Inferior parietal cortex (tissue), 1 donor: ENCODE measurements around the gene GARNL3.

ENCODE experiments used
- DNase-seq: peaks from one replicate; pipeline ENCODE4 v3.0.0-alpha.2; 2016; ENCODE audit errors: extremely low spot score

The GARNL3 gene

DNA sequence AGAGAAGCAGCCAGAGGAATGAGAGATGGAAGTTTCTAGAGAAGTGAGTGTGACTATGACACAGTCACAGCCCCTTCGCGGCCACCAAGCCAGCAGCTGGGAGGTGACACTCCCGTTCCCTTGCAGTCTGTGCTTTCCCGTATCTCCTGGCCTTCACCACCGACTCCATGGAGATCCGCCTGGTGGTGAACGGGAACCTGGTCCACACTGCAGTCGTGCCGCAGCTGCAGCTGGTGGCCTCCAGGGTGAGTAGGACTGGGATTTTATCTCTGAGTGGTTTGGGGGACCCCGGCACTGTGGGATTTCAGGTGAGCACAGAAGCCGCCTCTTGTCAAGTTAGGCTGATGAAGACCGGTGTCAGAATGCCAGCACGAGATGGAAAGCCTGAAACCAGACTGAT, 120.3 kb downstream of the GARNL3 start:
- DNase-seq = no peak

DNA sequence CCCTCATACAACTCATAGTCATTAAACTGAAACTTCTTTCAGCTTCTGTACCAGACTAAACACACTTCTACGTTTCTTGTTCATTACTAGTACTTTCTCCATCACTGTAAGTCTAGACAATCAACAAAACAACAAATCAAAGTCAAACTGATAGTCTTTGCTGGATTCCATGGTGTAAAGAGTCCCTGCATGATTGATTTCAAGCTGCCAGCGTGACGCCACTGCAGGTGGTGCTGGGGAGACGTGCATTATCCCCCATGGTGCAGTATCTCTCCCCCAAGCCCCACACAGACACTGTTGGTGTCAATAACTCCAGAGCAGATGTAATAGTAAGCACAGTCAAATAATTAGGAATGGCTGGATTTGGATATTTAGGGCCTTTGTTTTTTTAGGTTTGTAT, 121.7 kb downstream of the GARNL3 start:
- DNase-seq = no peak

DNA sequence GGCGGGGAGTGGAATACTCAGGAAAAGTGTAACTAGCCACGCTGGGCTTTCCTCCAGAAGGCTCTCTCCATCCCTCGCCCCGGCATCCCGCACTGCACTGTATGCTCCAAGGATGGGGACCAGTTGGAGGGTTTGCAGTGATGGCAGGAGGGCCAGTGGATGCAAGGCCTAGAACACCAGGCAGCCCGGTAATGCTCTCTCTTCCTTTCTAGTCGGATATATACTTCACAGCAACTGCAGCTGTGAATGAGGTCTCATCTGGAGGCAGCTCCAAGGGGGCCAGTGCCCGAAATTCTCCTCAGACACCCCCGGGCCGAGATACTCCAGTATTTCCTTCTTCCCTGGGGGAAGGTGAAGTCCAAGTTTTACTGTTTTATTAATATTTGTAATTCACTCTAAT, 122.4 kb downstream of the GARNL3 start:
- no peak for DNase-seq

GRCh38 chr9:127388037-127388855, 123.7 kb downstream of the GARNL3 start:
- peak; percentile 40 for DNase-seq

- DNase-seq = no peak
These were observed 124.3 kb downstream of the GARNL3 start for GRCh38 chr9:127388856-127389238.

DNA sequence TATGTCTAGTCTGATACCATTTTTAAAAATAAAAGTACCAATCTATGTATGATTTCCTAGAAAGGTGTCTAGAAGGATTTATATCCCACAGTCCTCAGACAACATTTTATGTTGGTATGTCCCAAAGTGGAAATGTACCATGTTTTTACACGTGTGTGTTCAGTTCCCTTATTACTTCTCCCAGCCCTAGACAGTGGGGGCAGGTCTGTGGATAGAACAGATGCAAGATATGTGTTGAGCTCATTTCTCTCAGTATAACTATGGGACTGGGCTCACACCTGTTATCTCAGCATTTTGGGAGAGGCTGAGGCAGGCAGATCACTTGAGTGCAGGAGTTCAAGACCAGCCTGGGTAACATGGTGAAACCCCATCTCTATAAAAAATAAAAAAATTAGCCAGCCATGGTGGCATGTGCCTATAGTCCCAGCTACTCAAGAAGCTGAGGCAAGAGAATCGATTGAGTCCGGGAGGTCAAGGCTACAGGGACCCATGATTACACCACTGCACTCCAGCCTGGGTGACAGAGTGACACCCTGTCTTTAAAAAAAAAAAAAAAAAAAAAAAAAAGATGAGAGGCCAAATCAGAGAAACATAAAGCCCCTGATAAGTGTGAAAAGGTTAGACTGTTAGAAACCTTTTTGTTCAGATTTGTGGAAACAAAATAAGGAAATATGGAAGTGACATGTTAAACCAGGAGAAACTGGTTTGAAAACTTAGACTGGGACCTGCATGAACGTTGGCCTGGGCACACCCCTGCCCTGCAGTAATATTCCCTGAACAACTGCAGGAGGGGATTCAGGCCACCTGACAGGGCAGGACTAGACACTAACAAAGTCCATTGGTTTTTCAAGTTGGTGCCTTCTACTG, 125.0 kb downstream of the GARNL3 start:
- no peak for DNase-seq

DNA sequence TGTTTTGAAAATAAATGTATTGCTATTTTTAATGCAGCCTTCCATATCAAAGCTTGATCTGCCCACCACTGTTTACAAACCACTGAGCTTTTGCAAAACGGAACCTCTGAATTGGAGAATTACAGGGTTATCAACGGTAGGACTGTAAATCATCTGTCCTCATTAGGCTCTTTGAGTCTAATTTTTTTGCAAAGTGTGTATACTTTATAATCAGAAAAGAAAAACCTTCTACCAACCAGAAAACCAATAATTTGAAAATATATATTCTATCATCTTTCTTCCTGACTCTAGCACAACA, 125.6 kb downstream of the GARNL3 start:
- DNase-seq = no peak

GRCh38 chr9:127390563-127390962, 126.0 kb downstream of the GARNL3 start:
- no peak for DNase-seq

DNA sequence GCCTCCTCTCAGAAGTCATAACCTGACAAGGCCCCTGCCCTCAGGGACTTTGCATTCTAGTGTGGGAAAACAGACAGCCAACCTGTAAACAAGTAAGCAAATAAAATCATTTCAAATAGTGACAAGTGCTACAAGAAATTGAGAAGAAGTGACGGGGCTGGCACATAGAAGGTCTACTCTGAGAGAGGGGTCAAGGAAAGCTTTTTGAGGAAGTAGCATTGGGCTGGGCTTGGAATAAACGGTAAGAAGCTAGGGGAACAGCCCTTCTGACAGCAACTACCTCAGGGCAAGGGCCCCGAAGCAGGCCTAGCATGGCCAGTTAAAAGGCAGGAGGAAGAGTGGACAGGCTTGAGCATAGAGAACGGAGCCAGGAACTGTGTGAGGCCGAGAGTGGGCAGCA, 127.6 kb downstream of the GARNL3 start:
- no peak for DNase-seq

DNA sequence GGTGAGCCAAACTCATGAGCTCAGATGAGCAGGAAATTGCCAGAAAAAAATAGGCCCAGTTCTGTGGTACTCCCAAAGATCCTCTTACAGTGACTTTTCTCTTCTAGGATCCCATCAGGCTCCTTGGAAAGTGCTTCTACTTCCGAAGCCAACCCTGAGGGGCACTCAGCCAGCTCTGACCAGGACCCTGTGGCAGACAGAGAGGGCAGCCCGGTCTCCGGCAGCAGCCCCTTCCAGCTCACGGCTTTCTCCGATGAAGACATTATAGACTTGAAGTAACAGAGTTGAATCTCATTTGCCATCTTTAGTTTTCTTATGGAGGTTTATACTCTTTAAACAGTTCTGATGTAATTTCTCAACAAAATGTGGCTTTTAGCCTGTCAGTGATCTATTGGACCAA, 128.4 kb downstream of the GARNL3 start:
- no peak for DNase-seq

GRCh38 chr9:127393645-127394044, 129.1 kb downstream of the GARNL3 start:
- no peak for DNase-seq

DNA sequence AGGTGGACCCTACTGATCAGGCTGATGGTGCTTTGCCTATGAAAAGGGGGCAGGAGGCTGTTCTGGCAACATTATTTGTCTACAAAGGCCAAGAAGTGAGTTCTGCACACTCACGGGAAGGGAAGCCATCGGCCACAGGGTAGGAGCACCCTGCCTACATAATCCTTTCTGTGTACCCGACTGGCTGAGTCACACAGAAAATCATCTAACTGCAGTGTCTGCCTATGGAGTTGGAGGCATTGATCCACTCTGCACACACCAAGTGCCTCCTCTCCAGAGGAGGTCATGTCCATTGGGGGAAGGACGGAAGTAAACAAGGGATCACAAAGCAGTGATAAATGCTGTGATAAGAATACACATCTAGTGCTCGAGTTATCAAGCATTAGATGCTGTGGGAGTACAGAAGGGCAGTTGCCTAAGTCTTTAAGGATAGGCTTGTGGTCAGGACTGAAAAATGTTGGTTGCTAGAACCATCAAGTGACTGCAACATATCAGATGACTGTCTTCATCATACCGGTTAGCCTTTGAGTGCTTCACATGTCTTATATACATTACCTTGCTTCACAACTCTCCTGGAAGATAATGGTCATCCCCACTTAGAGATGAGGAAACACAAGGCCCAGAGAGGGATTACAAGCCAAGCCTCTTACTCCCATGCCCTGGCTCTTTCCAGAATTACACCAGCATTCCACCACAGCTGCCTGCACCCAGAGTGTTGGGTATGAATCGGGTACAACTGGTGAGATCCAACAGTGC, 131.1 kb downstream of the GARNL3 start:
- no peak for DNase-seq

DNA sequence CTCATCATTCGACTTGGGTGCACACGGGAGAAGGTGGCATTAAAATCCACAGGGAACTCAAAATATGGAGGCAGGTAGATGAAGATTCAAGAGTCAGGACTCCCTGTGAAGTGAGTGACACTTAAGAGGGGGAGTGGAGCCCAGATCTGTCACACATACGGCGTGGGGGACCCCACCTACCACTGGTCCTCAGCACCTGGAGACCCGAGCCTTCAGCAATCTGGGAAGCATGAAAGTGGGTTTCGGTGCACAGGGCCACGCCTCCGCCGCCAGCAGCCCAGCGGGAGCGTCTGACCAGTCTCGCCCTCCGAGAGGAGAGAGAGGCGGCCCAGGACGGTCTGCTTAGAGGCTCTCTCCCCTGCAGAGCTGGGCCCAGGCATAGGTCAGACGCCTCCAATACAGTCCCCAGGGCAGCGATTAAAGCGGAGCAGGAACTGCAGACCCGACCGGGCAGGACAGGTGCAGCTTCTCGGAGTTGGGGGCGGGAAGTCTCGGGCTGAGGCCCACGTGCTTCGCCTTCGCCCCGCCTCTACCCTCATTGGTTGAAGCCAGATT, 131.8 kb downstream of the GARNL3 start:
- no peak for DNase-seq

GRCh38 chr9:127396808-127397645, 132.5 kb downstream of the GARNL3 start, which contains the start of gene SLC2A8:
Gene SLC2A8, plus strand, starts transcription at chr9:127397169. Its CDS starts 62 bp downstream, at chr9:127397231.
- peak; percentile 100 for DNase-seq

DNA sequence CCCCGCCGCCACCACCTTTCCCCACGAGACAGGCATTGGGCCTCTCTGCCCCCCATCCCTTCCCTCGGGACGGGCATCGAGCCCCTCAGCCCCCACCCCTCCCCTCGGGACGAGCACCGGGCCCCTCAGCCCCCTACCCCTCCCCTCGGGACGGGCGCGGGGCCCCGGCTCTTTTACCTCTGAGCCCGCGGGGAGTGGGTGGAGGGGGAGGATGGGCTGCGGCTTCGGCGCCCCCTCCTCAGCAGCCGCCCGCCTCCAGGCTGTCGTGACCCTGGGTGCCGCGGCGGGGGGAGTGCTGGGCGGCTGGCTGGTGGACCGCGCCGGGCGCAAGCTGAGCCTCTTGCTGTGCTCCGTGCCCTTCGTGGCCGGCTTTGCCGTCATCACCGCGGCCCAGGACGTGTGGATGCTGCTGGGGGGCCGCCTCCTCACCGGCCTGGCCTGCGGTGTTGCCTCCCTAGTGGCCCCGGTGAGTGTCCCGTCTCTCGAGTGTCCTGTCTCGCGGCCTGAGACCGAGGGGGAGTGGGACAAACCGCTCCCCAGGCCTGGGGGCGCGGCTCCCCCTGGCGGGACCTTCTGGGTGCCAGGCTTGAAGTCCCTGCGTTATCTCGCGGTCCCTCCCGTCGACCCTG, 133.2 kb downstream of the GARNL3 start:
- DNase-seq = no peak

DNA sequence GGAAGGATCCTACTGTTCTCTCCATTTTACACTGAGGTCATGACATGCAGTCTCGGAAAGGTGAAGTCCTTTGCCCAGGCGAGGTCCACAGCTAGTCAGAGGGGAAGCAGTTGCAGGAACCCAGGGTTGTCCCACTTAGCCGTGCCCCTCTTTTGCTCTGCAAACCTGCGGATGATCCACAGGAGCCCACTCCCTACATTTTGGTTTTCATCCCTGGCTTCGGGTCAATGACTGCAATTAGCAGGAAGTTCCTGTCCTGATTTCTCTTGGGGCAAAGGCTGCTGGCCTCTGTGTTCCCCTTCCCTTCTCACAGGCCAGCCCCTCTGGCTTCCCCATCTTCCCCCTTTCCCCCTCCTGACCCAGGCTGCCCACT, 133.7 kb downstream of the GARNL3 start:
- DNase-seq = no peak

DNA sequence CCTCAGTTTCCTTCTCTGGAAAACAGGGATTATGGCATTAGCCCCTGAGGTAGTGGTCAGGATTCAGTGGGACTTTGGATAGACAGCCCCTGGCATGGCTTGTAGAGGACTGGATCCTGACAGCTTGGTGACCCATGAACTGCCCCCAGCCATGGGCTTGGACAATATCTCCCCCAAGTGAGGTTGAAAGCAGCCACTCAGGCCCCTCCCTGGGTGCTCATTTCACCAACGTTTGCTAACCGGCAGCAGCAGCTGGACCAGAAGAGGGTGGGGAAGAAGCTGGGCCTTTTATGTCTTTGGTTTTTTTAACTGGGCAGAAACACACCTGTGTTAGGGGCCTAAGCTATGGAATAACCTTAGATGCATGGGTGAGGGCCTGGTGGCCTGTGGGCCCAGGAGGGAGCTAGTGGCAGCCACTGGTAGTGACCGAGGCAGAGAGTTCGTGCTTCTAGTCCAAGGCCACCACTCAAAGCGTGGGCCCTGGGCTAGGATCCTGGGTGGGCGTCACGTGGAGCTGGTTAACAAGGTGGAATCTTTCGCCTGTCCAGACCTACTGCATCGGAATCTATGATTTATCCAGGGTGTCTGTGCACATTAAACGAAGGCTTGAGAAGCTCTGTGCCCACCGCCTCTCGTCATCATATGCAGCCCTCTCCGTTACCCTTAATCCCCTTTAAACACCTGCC, 134.3 kb downstream of the GARNL3 start:
- no peak for DNase-seq

DNA sequence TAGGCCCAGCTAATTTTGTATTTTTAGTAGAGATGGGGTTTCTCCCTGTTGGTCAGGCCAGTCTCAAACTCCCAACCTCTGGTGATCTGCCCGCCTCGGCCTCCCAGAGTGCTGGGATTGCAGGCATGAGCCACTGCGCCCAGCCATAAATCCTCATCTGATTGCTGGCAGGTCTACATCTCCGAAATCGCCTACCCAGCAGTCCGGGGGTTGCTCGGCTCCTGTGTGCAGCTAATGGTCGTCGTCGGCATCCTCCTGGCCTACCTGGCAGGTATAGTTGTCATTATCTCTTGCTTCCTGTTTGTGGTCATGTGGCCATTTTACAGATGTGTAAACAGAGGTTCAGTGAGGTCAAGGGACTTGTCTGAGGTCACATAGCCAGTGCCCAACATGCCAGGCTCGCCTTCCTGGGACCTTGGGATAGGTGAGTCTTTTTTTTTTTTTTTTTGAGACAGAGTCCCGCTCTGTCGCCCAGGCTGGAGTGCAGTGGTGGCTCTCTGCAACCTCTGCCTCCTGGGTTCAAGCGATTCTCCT, 135.2 kb downstream of the GARNL3 start:
- no peak for DNase-seq

- DNase-seq = no peak
These were observed 138.0 kb downstream of the GARNL3 start for GRCh38 chr9:127402401-127403090.
